ENCODE results near the gene PRRG4.
A peak's percentile ranks its signal among the peaks of the same experiment; 100 is the strongest.
"Not testable (repeated sequence)": the region's sequence is repeated elsewhere in the genome, so short reads cannot be mapped to it uniquely, and the experiment has no call there.

PRRG4 gene

GRCh38 chr11:32885556-32885955, 55.8 kb downstream of the PRRG4 start:
- no peak for DNase-seq (ENCODE audit: low spot score)

- DNase-seq (ENCODE audit: low spot score), result no peak
These were observed 56.5 kb downstream of the PRRG4 start for GRCh38 chr11:32886180-32886579.

- not testable (repeated sequence) for DNase-seq (ENCODE audit: low spot score)
These were observed 58.1 kb downstream of the PRRG4 start for GRCh38 chr11:32887707-32888383.

GRCh38 chr11:32888384-32888710, 58.6 kb downstream of the PRRG4 start:
- DNase-seq (ENCODE audit: low spot score), result not testable (repeated sequence)

GRCh38 chr11:32888805-32889204, 59.1 kb downstream of the PRRG4 start:
- DNase-seq (ENCODE audit: low spot score), result no peak

- no peak for DNase-seq (ENCODE audit: low spot score)
These were observed 61.3 kb downstream of the PRRG4 start for GRCh38 chr11:32890843-32891656.

GRCh38 chr11:32891657-32892354, 62.1 kb downstream of the PRRG4 start:
- no peak for DNase-seq (ENCODE audit: low spot score)

- DNase-seq (ENCODE audit: low spot score), result peak; percentile 86
These were observed 62.8 kb downstream of the PRRG4 start, which contains the start of gene QSER1 for GRCh38 chr11:32892355-32893092. TSS of gene QSER1 (plus strand) at chr11:32892811. CDS start at chr11:32893126, 315 bp downstream.

- DNase-seq (ENCODE audit: low spot score), result no peak
These were observed 63.3 kb downstream of the PRRG4 start for GRCh38 chr11:32893093-32893342.

- peak; percentile 90 for DNase-seq (ENCODE audit: low spot score)
These were observed 63.8 kb downstream of the PRRG4 start for GRCh38 chr11:32893343-32894148.

GRCh38 chr11:32894149-32894827, 64.6 kb downstream of the PRRG4 start:
- DNase-seq (ENCODE audit: low spot score), result no peak

- DNase-seq (ENCODE audit: low spot score), result no peak
These were observed 65.2 kb downstream of the PRRG4 start for GRCh38 chr11:32894921-32895320.

GRCh38 chr11:32895471-32895870, 65.7 kb downstream of the PRRG4 start:
- no peak for DNase-seq (ENCODE audit: low spot score)

GRCh38 chr11:32897103-32897502, 67.4 kb downstream of the PRRG4 start:
- no peak for DNase-seq (ENCODE audit: low spot score)

GRCh38 chr11:32899438-32899837, 69.7 kb downstream of the PRRG4 start:
- no peak for DNase-seq (ENCODE audit: low spot score)

- DNase-seq (ENCODE audit: low spot score), result no peak
These were observed 72.5 kb downstream of the PRRG4 start for GRCh38 chr11:32902089-32902665.

- no peak for DNase-seq (ENCODE audit: low spot score)
These were observed 75.4 kb downstream of the PRRG4 start for GRCh38 chr11:32905028-32905667.

All from ecto neural progenitor cell (in vitro differentiated cells).